Stimulated activated CD4-positive, alpha-beta T cell treated with anti-CD3 and anti-CD28 coated beads, Interleukin-4, amount 100 ng/mL, for 4 hours (primary cell): ENCODE measurements around the gene ABCA5.

Source experiments
- DNase-seq, 2 experiments: peaks; one replicate each; pipeline ENCODE4 v3.0.0-alpha.2; 2020

ABCA5 gene

DNA sequence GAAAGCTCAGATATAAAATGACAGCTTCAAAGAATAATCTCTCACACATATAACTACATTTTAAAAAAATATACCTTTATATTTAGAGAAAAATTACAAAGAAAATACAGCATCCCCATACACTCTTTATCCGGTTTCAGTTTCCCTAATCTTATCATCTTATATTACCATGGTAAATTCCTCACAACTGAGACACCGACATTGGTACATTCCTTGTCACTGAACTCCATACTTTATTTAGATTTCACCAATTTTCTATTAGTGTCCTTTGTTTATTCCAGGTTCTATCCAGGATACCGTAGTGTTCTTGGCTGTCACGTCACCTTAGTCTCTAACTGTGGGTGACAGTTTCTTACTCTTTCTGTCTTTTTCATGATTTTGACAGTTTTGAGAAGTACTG is 76.3 kb downstream of the ABCA5 start:
- DNase-seq = no peak

DNA sequence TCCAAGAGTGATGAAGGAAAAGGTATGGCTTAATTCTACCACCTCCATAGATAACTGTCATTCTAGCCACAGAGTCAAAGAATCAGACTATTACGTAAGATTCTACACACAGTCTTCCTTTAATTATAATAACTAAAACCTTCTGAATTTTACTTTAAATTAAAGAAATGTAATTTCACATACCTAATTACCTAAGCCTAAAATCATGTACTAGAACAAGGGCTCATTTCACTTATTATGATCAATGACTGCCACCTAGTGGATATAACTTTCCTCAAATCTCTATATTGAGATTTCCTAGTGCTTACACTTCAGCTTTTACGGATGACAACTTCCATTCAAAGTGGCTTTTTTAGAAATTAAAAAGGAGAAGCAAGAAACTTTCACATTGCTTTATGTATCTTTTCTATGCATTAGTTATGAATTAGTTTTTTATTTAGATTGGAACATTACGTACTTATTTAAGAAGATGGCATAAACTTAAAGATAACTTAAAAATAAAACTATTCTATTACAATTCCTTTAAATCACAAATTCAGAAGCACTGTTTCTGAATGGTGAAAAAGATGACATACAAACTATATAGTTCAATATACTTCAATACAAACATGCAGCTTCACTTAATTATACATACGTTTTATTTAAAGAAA is 80.1 kb downstream of the ABCA5 start:
- DNase-seq = no peak

DNA sequence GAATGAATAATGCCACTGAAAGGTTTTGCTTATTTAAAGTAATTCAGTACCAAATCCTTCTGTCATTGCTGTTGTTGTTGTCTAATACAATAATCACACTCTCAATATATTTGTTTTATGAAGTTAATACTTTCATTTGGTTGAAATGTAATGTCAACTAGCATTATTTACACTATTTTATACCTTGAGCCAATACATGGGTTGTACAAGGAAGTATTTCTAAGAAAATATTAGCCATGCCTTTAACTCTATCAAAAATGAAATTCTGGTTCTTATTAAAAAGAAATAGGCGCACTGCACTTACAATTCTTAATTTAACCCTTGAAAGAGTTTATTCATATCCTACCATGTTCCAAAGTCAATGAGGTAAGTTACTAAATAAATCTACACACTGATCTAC is 80.7 kb downstream of the ABCA5 start:
- no peak for DNase-seq

DNA sequence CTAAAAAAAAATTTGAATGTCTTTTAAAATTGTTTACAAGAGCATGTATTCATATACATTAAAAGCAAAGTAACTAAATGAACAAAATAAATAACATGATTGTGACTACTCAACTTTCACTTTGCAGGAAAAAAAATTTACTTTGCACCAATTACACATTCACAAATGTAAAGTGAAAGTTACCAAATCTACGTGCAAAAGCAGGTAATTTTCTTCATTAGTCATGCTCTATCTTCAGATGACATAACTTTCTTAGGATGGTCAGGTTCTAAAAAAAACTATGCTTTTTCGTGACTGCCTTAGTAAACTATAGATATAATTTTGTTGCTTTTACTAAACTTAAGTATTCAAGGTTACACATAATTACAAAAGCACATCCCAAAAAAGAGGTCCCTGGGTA is 81.3 kb downstream of the ABCA5 start:
- DNase-seq = no peak

DNA sequence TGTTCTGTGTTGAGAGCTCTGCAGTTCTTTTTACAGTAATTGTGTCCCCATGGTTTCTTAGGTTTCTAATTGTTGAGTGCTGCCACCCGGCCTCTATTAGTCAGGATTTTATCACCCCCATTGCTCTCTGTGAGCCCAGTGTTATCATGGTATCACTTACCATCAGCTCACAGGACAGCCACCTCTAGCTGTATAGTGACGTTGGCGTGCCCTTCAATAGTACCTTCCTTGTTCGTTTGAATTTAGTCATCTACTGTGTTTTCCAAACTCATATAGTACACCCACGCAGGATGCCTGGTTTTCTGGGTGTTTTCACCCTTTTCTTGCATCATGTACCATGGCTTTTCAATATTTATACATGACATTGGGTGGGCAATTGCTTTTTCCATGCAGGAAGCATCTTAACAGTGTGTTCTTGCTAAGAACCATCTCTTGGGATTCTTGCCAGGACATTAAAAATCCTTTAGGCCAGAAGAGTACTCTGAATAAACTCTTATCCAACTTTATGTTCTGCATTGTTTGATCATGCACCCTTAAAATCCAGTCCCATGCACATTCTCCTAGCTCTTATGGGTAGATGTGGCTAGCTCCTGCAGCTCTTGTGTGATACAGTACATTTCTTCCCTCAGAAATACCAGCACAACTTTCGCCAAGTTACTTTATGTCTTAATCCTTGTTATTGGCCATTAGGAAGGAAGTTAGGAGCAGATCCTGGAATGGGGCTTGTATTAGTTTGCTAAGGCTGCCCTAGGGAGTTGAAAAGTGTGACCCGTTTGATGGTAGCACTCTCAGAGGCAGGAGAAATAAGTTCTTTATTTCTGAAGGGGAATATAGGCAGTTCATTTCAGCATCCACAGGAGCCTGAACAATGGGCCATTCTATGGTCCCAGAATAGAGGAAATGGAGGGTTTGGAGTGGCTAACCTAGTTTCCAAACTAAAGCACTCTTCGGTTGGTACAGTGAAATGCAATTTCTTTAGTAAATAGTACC is 87.0 kb downstream of the ABCA5 start:
- no peak for DNase-seq

DNA sequence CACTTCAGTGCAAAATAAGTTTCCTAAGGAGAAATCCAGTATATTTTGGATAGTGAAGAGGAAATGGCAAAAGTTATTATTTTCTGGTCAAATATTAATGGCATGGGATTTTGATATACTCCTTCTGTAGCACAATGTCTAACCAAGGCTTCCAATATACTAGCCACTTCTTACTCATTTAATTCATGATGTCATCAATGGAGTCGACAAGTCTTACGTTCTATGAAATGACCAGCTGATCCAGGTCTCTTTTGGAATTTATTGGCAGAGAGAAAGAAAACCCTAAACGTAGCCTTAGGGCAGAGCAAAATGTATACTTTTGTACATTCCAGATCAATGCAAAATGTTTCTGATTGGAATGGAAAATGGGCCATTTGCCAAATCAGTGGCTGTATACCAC is 90.0 kb downstream of the ABCA5 start:
- DNase-seq = no peak

DNA sequence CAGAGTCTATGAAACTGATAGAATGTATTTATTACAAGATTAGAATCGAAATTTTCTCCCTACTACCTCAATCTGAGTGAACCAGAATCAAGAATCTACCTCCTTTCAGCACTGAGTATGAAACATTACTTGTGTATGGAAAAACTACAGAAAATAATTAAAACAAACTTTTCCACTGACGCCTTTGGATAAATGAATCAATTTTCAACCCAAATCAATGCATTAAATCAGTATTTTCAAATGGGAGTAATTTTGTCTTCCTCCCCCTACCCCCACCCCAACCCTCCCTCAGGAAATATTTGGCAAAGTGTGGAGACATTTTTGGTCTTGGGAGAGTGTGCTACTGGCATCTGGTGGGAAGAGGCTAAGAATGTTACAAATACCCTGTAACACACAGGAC is 90.5 kb downstream of the ABCA5 start:
- DNase-seq = no peak

DNA sequence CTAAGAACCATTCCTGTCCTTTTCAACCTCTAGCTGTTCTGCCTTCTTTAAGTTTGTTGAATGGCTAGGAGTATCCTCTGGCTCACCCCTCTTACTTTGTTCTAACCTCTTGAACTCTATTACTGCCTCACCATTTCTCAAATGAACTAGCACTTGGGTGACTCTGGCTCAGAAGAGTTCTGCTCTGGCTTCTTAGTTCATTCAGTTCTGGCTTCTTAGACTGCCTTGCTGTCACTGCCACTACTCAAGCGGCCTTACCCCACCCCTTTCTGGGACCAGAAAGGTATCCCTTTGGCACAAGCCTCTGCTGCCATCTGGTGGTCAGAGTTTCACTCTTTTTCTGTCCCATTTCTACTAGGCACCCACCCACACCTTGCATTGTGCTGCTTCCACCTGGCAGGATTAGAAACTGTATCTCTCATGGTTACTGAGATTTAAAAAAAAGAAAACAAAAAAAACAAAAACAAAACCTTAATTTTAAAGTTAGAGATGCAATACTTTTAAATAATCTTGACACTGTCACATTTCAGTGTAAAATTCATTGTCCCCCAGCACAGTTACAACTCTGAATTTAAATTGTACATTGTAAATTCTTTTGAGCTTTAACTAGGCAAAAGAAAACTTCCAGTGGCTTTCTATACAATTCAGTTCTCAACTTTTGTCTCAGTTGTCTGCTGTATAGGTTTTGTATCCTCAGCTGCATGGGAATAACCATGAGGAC is 91.4 kb downstream of the ABCA5 start:
- DNase-seq = peak; percentile 28 to 43

DNA sequence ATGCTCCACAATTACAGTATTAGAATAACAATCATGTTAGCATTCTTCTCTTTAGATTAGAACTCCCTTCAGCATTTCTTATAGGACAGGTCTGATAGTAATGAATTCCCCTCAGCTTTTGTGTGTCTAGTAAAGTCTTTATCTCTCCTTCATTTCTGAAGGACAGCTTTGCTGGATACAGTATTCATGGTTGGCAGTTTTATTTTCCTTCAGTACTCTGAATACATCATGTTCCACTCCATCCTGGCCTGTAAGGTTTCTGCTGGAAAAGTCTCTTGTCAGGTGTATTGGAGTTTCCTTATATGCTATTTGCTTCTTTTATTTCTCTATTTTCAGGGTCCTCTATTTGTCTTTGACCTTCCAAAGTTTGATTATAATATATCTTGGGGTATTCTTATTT is 94.3 kb downstream of the ABCA5 start:
- DNase-seq = no peak

DNA sequence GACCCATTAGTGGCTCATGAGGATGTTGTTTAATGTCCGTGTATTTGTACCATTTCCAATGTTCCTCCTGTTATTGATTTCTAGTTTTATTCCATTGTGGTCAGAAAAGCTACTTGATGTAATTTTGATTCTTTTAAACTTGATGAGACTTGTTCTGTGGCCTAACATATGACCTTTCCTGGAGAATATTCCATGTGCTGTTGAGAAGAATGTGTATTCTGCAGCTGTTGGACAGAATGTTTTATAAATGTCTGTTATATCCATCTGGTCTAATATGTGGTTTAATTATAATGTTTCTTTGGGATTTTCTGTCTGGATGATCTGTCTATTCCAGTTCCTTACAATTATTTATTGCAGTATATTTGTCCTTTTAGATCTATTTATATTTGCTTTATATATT is 95.4 kb downstream of the ABCA5 start:
- DNase-seq = no peak

DNA sequence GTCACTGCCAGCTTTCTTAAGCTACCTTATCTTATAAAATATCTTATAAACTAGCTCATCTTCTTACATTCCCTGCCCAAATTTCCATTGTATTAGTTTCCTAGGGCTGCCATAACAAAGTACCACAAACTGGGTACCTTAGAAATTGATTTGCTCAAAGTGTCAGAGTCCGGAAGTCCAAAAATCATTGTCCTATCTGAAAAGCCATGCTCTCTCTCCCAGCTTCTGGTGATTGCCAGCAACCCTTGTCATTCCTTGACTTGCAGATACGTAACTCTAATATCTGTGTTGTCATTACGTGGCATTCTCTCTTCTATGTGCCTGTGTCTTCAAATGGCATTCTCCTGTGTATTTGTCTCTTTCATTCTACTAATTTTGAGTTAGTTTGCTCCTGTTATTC is 96.0 kb downstream of the ABCA5 start:
- no peak for DNase-seq

DNA sequence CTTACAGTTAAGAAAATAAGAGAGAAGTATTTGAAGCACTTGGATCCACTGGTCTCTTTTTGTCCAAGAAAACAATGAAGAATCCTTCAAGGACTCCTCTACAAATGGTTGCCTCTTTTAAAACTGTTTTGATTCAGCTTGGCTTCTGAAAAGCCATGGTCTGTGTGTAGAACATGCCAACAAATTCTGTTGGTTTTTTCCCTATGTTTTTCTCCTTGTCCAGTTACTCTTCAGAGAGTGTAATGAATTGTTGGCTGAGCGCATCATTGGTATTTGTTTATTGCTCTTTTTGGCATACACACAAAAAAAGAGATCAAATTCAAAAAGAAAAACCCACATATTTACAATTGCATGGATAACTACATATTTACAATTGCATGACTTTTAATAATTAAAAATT is 98.4 kb downstream of the ABCA5 start, which contains the start of gene ABCA10:
Gene ABCA10, minus strand, starts transcription at position 249 of the 400 bp plus-strand sequence. CDS start 3,466 bp downstream, outside the sequence.
- no peak for DNase-seq

DNA sequence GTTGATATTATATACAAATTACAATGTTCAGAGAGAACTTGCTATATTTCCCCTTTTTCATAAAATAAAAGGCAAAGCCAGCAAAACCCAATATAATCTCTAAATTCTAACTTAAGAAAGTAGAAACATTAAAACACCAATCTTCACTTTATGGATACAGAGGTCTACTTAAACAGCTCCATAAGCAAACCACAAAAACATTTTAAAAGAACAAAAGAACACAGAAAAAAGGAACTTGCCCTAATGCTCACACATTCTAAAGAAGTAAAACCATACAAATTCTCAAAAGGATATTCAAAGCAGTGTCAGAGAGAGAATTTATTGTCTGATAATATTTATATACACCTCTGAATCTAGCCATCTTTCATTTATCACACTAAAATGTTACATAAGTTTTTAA is 98.9 kb downstream of the ABCA5 start:
- no peak for DNase-seq

DNA sequence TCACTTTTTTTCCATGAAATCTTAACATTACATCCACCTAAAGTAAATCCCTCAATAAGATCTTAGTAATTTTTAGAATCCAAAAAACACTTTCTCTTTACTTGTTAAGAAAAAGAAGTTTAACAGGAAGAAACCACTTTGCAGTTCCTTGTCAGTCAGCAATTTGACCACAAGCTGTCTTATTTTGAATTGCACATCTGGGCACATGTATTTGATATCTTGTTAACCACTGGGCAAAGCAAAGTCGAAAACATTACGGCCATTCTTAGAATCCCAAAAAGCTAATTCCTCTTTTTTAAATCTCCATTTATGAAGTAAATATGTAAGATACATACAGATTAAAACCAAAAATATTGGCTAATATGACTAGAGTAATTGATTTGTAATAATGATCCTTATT is 99.4 kb downstream of the ABCA5 start:
- no peak for DNase-seq

DNA sequence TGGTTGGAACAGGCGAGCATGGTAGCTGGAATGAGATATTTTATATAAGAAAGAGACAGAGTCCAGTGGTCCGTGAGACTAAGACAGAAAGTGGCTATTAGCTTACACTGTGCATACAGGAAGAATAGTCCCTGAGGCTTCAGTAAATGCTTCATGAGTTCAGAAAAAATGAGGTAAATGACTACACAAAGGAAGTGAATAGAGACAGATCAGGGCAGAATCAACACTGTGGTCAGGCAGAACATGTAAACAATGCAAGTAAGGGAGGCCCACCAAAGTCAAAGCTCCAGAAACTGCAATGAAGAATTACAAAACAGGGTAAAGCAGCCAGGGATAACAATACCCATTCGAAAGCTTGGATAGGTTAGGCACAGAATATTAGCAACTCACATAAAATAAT is 103.1 kb downstream of the ABCA5 start:
- no peak for DNase-seq

DNA sequence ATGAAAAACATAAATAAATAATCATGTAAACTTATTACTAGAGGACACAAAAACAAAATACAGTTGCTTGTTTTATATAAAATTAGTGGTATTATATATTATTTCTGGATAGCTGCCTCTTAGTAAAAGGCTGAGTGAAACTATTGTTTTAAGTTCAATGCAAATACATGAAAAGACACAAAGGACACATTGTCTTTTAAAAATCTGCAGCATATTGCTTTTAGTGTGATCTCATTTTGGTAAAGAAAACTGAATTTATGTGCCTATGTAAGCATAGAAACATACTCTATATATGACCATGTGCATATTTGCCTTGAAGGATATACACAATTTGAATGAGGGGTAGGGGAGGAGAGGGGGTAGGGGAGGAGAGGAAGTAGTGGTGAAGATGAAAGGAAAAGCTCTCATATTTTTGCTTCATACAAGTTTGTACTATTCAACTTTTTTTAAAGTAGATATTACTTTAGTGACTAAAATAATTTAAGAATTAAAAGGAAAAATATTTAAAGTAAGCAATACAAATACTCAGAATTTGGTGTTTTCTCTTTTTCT is 104.2 kb downstream of the ABCA5 start:
- no peak for DNase-seq

DNA sequence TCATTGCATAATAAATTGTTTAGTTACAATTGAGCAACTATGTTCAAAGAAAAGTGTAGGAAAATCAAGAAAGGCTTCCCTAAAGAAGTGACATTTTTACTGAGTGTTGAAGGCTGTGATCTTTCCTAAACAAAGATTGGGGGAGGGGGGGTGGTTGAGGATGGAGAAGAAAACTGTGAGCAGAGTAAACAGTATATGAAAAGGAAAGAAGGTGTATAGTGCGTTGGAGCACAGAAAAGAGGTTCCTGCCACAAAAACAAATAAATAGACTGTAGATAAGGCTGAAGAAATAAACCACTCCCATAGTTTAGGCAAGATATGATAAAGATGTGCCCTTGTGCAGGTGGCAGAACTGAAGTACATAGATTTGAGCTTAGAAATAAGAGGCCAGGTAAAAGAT is 106.8 kb downstream of the ABCA5 start:
- no peak for DNase-seq

DNA sequence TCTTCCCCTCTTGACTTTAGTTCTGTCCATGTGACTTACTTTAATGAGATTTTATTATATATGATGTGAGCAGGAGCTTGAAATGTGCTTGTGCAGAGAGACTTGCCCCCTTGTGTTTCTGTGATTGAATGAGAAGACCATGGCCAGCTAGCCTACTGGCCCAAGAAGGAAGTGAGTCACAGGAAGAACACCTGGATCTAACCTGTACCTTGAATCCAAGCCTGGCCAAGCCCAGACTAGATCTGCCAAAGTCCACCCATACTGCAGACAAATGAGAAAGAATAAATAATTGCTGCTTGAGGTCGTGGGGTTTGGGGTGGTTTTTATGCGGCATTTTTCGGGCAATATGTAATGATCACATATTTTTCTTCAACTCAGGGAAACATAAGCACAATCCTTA is 107.9 kb downstream of the ABCA5 start:
- no peak for DNase-seq

DNA sequence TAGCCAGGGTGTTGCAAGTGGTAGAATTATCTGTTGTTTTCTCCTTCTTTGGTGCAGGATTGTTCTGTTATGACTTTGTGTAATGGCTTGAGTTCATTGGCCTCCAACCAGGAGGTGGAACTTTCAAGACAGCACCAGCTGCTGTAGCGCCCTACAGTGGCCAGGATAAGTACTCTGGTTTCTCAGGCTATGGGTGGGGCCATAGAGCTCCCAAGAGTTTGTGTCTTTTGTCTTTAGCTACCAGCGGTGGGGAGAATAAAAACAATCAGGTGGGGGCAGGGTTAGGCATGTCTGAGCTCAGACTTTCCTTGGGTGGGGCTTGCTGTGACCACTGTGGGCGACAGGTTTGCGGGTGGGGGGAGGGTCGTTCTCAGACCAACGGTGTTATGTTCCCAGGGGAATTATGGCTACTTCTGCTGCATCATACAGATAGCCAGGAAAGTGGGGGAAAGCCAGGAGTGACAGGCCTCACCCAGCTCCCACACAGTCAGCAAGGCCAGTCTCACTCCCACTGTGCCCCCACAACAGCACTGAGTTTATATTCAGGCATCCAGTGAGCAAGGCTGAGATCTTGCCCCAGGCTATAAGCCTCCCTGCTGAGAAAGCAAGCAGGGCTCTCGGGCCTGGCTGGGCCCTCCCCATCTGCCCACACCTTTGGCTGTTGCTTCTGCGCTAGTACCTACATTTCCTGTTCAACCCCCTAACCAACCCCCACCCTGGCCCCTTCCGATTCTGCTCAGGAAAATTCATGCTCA is 113.7 kb downstream of the ABCA5 start:
- no peak for DNase-seq

DNA sequence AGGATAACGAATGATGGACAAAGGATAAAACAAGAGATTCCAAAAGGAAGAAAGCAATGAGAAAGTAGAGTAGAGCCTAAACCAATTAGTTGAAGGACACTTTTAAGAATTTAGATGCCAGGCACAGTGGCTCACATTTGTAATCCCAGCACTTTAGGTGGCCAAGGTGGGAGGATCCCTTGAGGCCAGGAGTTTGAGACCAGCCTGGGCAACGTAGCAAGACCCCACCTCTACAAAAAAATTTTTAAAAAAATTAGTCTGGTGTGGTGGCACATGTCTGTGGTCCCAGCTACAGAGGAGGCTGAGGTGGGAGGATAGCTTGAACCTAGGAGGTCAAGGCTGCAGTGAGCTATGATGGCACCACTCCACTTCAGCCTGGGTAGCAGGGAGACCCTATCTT is 118.3 kb downstream of the ABCA5 start:
- DNase-seq = no peak

DNA sequence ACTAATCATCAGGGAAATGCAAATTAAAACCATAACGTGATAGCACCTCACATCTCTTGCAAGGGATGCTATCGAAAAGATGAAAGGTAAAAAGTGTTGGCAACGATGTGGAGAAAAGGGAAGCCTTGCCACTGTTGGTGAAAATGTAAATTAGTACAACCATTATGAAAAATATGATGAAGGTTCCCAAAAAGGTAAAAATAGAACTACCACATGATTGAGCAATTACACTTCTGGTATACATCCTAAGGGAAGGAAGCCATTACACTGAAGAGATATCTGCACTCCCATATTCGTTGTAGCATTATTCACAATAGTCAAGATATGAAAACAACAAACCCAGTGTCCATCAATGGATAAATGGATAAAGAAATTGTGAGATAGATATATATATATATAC is 119.8 kb downstream of the ABCA5 start:
- DNase-seq = no peak

DNA sequence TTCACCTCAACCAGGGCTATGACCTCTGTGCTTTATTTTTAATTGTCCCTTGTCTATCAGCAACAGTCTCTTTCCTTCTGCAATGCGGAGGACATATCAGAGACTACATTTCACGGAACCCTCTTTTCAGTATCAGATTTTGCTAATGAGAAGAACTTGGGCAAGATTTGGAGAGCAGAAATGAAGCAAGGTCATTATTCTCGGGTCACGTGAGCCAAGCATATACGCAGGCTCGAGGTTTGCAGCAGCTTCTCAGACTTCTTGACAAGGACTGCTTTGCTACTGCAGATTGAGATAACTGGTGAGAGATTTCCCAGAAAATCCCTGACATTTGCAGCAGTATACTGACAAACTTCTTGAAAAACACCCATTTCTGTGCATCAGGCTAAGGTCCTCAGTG is 128.7 kb downstream of the ABCA5 start:
- DNase-seq = no peak
